Activated CD4-positive, alpha-beta T cell treated with anti-CD3 and anti-CD28 coated beads for 48 hours (primary cell): ENCODE data around the gene EWSR1.
A peak's percentile ranks its signal among the peaks of the same experiment; 100 is the strongest.

ENCODE experiments used
- DNase-seq: peaks from one replicate; pipeline ENCODE4 v3.0.0-alpha.2; 2020

EWSR1 gene

GRCh38 chr22:29251981-29252911 lies 15.8 kb upstream of the EWSR1 start:
- no peak for DNase-seq

- no peak for DNase-seq
Measured at GRCh38 chr22:29253561-29254285, 14.3 kb upstream of the EWSR1 start.

GRCh38 chr22:29254286-29254660 lies 13.8 kb upstream of the EWSR1 start:
- no peak for DNase-seq

GRCh38 chr22:29255064-29255621 lies 12.9 kb upstream of the EWSR1 start:
- no peak for DNase-seq

- DNase-seq, result no peak
Measured at GRCh38 chr22:29256606-29257325, 11.3 kb upstream of the EWSR1 start.

- DNase-seq, result no peak
Measured at GRCh38 chr22:29257751-29258181, 10.3 kb upstream of the EWSR1 start.

- DNase-seq, result no peak
Measured at GRCh38 chr22:29258407-29259252, 9.4 kb upstream of the EWSR1 start.

GRCh38 chr22:29259253-29259899 lies 8.7 kb upstream of the EWSR1 start:
- no peak for DNase-seq

GRCh38 chr22:29260031-29260560 lies 8.0 kb upstream of the EWSR1 start:
- DNase-seq, result no peak

GRCh38 chr22:29260601-29261315 lies 7.3 kb upstream of the EWSR1 start:
- DNase-seq, result no peak

- no peak for DNase-seq
Measured at GRCh38 chr22:29263791-29264276, 4.2 kb upstream of the EWSR1 start.

GRCh38 chr22:29265305-29265704 lies 2.8 kb upstream of the EWSR1 start:
- no peak for DNase-seq

GRCh38 chr22:29265929-29266328 lies 2.1 kb upstream of the EWSR1 start:
- DNase-seq, result no peak

GRCh38 chr22:29266564-29267461 lies 1.3 kb upstream of the EWSR1 start:
- no peak for DNase-seq

GRCh38 chr22:29267462-29267857 lies 608 bp upstream of the EWSR1 start:
- DNase-seq, result no peak

- DNase-seq, result peak; percentile 48
Measured at GRCh38 chr22:29268511-29269229, 602 bp downstream of the EWSR1 start.

GRCh38 chr22:29269230-29269604 lies 1.1 kb downstream of the EWSR1 start:
- DNase-seq, result no peak

- no peak for DNase-seq
Measured at GRCh38 chr22:29269731-29270474, 1.8 kb downstream of the EWSR1 start.
